Measurements from ENCODE around the gene TRAF5.
"Not testable (repeated sequence)": the region's sequence is repeated elsewhere in the genome, so short reads cannot be mapped to it uniquely, and the experiment has no call there.

GRCh38 chr1:211390829-211391228 lies 64.2 kb downstream of the TRAF5 start:
- TF ChIP-seq EZH2 (IDR thresholded peaks at IDR 0.05; ENCODE audit: borderline replicate concordance, low read depth, low read length, severe bottlenecking); CTCF (IDR thresholded peaks at IDR 0.05; ENCODE audit: borderline replicate concordance, extremely low read depth, low read length, poor library complexity, severe bottlenecking): not testable (repeated sequence)
